Endodermal cell (in vitro differentiated cells): Measurements from ENCODE around the gene TPM3. TPM values are rescaled to one million over a fixed set of nuclear protein-coding genes. Genes with fewer than 3 reads are reported as not detected.

Source experiments
- DNase-seq: peaks from one replicate; pipeline ENCODE4 v3.0.0-alpha.2; 2017
- H3K27ac ChIP-seq: 2 replicates; pipeline ENCODE4 v1.5.1; 2013; ENCODE audit warnings: mild to moderate bottlenecking, low read depth, low read length, moderate library complexity
- H3K27me3 ChIP-seq: 2 replicates; pipeline ENCODE4 v1.6.1; 2013; ENCODE audit warnings: mild to moderate bottlenecking, low read length, moderate library complexity; ENCODE audit not compliant: insufficient read depth, control insufficient read depth, poor library complexity, severe bottlenecking
- H3K36me3 ChIP-seq: 2 replicates; pipeline ENCODE4 v1.7.0; 2013; ENCODE audit warnings: mild to moderate bottlenecking, low read length, moderate library complexity; ENCODE audit not compliant: control insufficient read depth, insufficient read depth
- H3K4me1 ChIP-seq: one replicate; pipeline ENCODE4 v1.7.0; 2013; ENCODE audit warnings: low read length; ENCODE audit not compliant: control insufficient read depth, insufficient read depth
- H3K4me3 ChIP-seq: 2 replicates; pipeline ENCODE4 v1.5.1; 2013; ENCODE audit warnings: mild to moderate bottlenecking, low read length, moderate library complexity
- H3K9ac ChIP-seq: 2 replicates; pipeline ENCODE4 v1.6.1; 2013; ENCODE audit warnings: mild to moderate bottlenecking, low read length, moderate library complexity; ENCODE audit not compliant: poor library complexity, severe bottlenecking; ENCODE audit errors: extremely low read depth
- H3K9me3 ChIP-seq: 2 replicates; pipeline ENCODE4 v1.6.1; 2013; ENCODE audit warnings: mild to moderate bottlenecking, low read length, moderate library complexity; ENCODE audit not compliant: control insufficient read depth
- H3K27ac Mint-ChIP-seq: 2 replicates; pipeline ENCODE4 v1.8.0; 2020; ENCODE audit warnings: mixed read lengths
- H3K27me3 Mint-ChIP-seq: 2 replicates; pipeline ENCODE4 v1.8.0; 2021; ENCODE audit warnings: mild to moderate bottlenecking, mixed read lengths; ENCODE audit not compliant: insufficient read depth
- H3K36me3 Mint-ChIP-seq: 2 replicates; pipeline ENCODE4 v1.8.0; 2020; ENCODE audit warnings: low read depth, mixed read lengths
- H3K4me1 Mint-ChIP-seq: 2 replicates; pipeline ENCODE4 v1.8.0; 2020; ENCODE audit warnings: mixed read lengths
- H3K4me3 Mint-ChIP-seq: 2 replicates; pipeline ENCODE4 v1.8.0; 2020; ENCODE audit warnings: mild to moderate bottlenecking, moderate library complexity, mixed read lengths
- H3K9me3 Mint-ChIP-seq: 2 replicates; pipeline ENCODE4 v1.8.0; 2020; ENCODE audit warnings: mild to moderate bottlenecking, mixed read lengths
- WGBS, 2 experiments: methylation state at CpG; one replicate each; pipeline versions ENCODE4 v1.1.5 to v1.1.7; 2013; ENCODE audit warnings: missing lambda C conversion rate in 2 of 2, mixed read lengths in 1 of 2; ENCODE audit not compliant: insufficient coverage in 1 of 2, insufficient read length in 1 of 2; 5-methylcytosine and 5-hydroxymethylcytosine counted together
- total RNA-seq, 2 donors: library from RNA; stranded (reverse); fragmentation: NEBNext Ultra II Directional in 1 of 2; extraction: Animal tissue kit (Norgen Biotek cat#: 25700) in 1 of 2; gene quantifications; 2 replicates in 1 of 2; 3 replicates in 1 of 2; pipeline ENCODE4 v1.2.1, GENCODE V29; 2021
- TF ChIP-seq, protein P1 (sequence below): fragments of 200-600 bp; sonication (generic); conservative IDR thresholded peaks from 2 replicates; pipeline ENCODE4 v1.5.0; 2021; ENCODE audit warnings: antibody characterized with exemption, mild to moderate bottlenecking

The TPM3 gene
- total RNA-seq, 2 donors from 2014 or later, result 597 to 679 TPM

GRCh38 chr1:154183046-154183915 is 8.6 kb downstream of the TPM3 start:
- H3K27ac Mint-ChIP-seq, result peak overlapping the region; percentile 97

GRCh38 chr1:154182344-154183045 is 9.4 kb downstream of the TPM3 start:
- Mint-ChIP-seq H3K27ac (peak overlapping the region; percentile 97), H3K27me3 (no peaks in the 10 kb centered on the region), H3K36me3 (peaks cover 21% of the 10 kb centered on the region), H3K4me1 (peaks cover 67% of the 10 kb centered on the region), H3K9me3 (no peaks in the 10 kb centered on the region), H3K4me3 (peak overlapping the region; percentile 97)
- TF ChIP-seq, protein P1, sequence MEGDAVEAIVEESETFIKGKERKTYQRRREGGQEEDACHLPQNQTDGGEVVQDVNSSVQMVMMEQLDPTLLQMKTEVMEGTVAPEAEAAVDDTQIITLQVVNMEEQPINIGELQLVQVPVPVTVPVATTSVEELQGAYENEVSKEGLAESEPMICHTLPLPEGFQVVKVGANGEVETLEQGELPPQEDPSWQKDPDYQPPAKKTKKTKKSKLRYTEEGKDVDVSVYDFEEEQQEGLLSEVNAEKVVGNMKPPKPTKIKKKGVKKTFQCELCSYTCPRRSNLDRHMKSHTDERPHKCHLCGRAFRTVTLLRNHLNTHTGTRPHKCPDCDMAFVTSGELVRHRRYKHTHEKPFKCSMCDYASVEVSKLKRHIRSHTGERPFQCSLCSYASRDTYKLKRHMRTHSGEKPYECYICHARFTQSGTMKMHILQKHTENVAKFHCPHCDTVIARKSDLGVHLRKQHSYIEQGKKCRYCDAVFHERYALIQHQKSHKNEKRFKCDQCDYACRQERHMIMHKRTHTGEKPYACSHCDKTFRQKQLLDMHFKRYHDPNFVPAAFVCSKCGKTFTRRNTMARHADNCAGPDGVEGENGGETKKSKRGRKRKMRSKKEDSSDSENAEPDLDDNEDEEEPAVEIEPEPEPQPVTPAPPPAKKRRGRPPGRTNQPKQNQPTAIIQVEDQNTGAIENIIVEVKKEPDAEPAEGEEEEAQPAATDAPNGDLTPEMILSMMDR, result peak; percentile 18
- peak overlapping the region; percentile 32 for H3K27ac ChIP-seq
- peak overlapping the region; percentile 97 for H3K4me3 ChIP-seq
- H3K9me3 ChIP-seq, result no peaks in the 10 kb centered on the region
- DNase-seq, result peak; percentile 83
- 0% methylated on average over 8 to 35 of the region's 35 CpGs for WGBS, 2 experiments
- H3K4me1 ChIP-seq, result peaks cover 17% of the 10 kb centered on the region
- no peaks in the 10 kb centered on the region for H3K27me3 ChIP-seq
- peaks cover 15% of the 10 kb centered on the region for H3K36me3 ChIP-seq
- H3K9ac ChIP-seq, result peak overlapping the region; percentile 69

More at GRCh38 chr1:154183046-154183915, 8.6 kb downstream of the TPM3 start:
- Histone ChIP-seq H3K9ac (peak overlapping the region; percentile 69), H3K27ac (peak overlapping the region; percentile 71), H3K36me3 (peaks cover 7% of the 10 kb centered on the region), H3K4me3 (peak overlapping the region; percentile 97), H3K9me3 (no peaks in the 10 kb centered on the region), H3K4me1 (peaks cover 12% of the 10 kb centered on the region), H3K27me3 (no peaks in the 10 kb centered on the region)
- TF ChIP-seq, protein P1, result no peak
- DNase-seq, result peak; percentile 100
- Mint-ChIP-seq H3K4me1 (peaks cover 62% of the 10 kb centered on the region), H3K27me3 (no peaks in the 10 kb centered on the region), H3K4me3 (peak overlapping the region; percentile 97), H3K36me3 (peaks cover 17% of the 10 kb centered on the region), H3K9me3 (no peaks in the 10 kb centered on the region)
- 1 to 7% methylated on average over 19 to 41 of the region's 41 CpGs for WGBS, 2 experiments

GRCh38 chr1:154181944-154182343 is 10.0 kb downstream of the TPM3 start:
- 6 to 7% methylated on average over 6 of the region's 6 CpGs for WGBS, 2 experiments
- peak overlapping the region; percentile 32 for H3K27ac ChIP-seq
- no peaks in the 10 kb centered on the region for H3K9me3 Mint-ChIP-seq

More at GRCh38 chr1:154181944-154182343, 10.0 kb downstream of the TPM3 start:
- TF ChIP-seq, protein P1, result no peak
- Histone ChIP-seq H3K9ac (peak overlapping the region; percentile 69), H3K36me3 (peaks cover 20% of the 10 kb centered on the region), H3K4me1 (peaks cover 15% of the 10 kb centered on the region), H3K4me3 (peak overlapping the region; percentile 97), H3K27me3 (no peaks in the 10 kb centered on the region), H3K9me3 (no peaks in the 10 kb centered on the region)
- no peak for DNase-seq
- Mint-ChIP-seq H3K27me3 (no peaks in the 10 kb centered on the region), H3K4me1 (peaks cover 66% of the 10 kb centered on the region), H3K27ac (peak overlapping the region; percentile 97), H3K36me3 (peaks cover 26% of the 10 kb centered on the region), H3K4me3 (peak overlapping the region; percentile 97)
